Amygdala (tissue), 56 donors: ENCODE results near the gene LANCL2.
"Not testable (repeated sequence)": the region's sequence is repeated elsewhere in the genome, so short reads cannot be mapped to it uniquely, and the experiment has no call there.

Source experiments
- DNase-seq, 56 donors: peaks; one replicate each; lab custom pipeline; 2025; lab: John Stamatoyannopoulos, UW

LANCL2 gene

GRCh38 chr7:55365205-55365674 lies at the start of gene LANCL2:
Gene LANCL2, plus strand, starts transcription at chr7:55365337. Its CDS starts 689 bp downstream, at chr7:55366026.
- DNase-seq = peak in 20 of 56 donors; percentile 32 to 75 (median 56)

- no peak for DNase-seq
Measured at GRCh38 chr7:55325371-55325792, 39.8 kb upstream of the LANCL2 start.

- DNase-seq = no peak
Measured at GRCh38 chr7:55326081-55326835, 38.9 kb upstream of the LANCL2 start.

- DNase-seq = no peak
Measured at GRCh38 chr7:55326945-55327626, 38.1 kb upstream of the LANCL2 start.

GRCh38 chr7:55335151-55335550 lies 30.0 kb upstream of the LANCL2 start:
- DNase-seq = no peak

GRCh38 chr7:55335786-55336185 lies 29.4 kb upstream of the LANCL2 start:
- DNase-seq = no peak

- DNase-seq = no peak
Measured at GRCh38 chr7:55336540-55336939, 28.6 kb upstream of the LANCL2 start.

- peak in 1 of 56 donors; percentile 27 for DNase-seq
Measured at GRCh38 chr7:55339033-55340000, 25.8 kb upstream of the LANCL2 start.

GRCh38 chr7:55342216-55342871 lies 22.8 kb upstream of the LANCL2 start:
- DNase-seq = no peak

- DNase-seq = no peak
Measured at GRCh38 chr7:55343002-55343781, 21.9 kb upstream of the LANCL2 start.

GRCh38 chr7:55343860-55344606 lies 21.1 kb upstream of the LANCL2 start:
- no peak for DNase-seq

GRCh38 chr7:55344840-55345239 lies 20.3 kb upstream of the LANCL2 start:
- DNase-seq = no peak

- DNase-seq = no peak
Measured at GRCh38 chr7:55345292-55345691, 19.8 kb upstream of the LANCL2 start.

- no peak for DNase-seq
Measured at GRCh38 chr7:55348502-55348901, 16.6 kb upstream of the LANCL2 start.

- DNase-seq = no peak
Measured at GRCh38 chr7:55349121-55349520, 16.0 kb upstream of the LANCL2 start.

- DNase-seq = no peak
Measured at GRCh38 chr7:55350281-55350680, 14.9 kb upstream of the LANCL2 start.

- DNase-seq = no peak
Measured at GRCh38 chr7:55351263-55351662, 13.9 kb upstream of the LANCL2 start.

GRCh38 chr7:55352947-55353273 lies 12.2 kb upstream of the LANCL2 start:
- not testable (repeated sequence) for DNase-seq

- no peak for DNase-seq
Measured at GRCh38 chr7:55360486-55360885, 4.7 kb upstream of the LANCL2 start.
